GM10248 (cell line): Measurements from ENCODE around the gene PLEKHO2.

Experiments
- CTCF ChIA-PET: fragments of 300-600 bp; sonication (Branson Sonifier 250); formaldehyde crosslinking; extraction: SDS; loops from one replicate; lab custom pipeline; 2021; ENCODE audit warnings: antibody characterized with exemption; lab: Yijun Ruan, JAX
- POLR2A ChIA-PET: fragments of 350-650 bp; sonication (Branson Sonifier 250); formaldehyde crosslinking; extraction: SDS; loops from one replicate; lab custom pipeline; 2020; ENCODE audit warnings: antibody characterized with exemption; lab: Yijun Ruan, JAX
- DNase-seq: peaks from one replicate; pipeline ENCODE4 v3.0.0; 2012; ENCODE audit errors: extremely low spot score
- TF ChIP-seq, protein P1 (sequence below): IDR thresholded peaks from 2 replicates; pipeline ENCODE4 v1.5.1; 2012; ENCODE audit warnings: mild to moderate bottlenecking, low read depth; ENCODE audit errors: extremely low read depth, missing control alignments, control extremely low read depth

Gene PLEKHO2

DNA sequence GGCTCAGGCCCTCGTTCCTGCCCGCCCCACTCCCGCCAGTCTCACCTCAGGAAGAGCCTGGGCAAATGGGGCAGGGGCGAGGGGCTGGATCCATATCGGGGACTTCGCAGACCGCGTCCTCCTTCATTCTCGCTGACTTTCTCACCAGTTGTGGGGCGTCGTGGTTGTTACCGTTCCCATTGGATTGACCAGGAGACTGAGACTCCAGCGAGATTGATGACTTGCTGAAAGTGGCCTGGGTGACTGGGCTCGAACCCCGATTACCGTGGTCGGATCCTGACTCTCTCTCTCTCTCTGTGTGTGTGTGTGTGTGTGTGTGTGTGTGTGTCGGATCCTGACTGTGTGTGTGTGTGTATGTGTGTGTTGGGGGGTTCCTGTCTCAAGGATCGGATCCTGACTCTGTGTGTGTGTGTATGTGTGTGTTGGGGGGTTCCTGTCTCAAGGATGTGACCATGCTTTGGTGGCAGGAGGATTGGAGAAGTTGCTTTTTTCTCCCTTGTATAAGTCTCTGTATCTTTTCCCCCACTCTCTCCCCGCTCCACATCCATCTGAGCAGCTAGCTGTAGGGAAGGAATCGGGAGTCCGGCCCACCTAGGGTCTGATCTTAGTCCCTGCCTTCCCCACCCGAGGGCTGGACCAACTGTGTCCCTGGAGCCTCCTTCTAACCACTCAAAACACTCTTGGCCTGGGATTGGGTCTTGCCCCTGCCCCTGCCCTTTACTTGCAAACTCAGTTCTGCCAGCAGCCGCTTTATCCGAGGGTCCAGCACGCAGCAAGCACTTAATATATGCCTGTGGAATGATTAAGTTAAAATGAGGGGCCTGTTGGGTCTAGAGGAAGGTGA, 603 bp downstream of the PLEKHO2 start:
- TF ChIP-seq, protein P1, sequence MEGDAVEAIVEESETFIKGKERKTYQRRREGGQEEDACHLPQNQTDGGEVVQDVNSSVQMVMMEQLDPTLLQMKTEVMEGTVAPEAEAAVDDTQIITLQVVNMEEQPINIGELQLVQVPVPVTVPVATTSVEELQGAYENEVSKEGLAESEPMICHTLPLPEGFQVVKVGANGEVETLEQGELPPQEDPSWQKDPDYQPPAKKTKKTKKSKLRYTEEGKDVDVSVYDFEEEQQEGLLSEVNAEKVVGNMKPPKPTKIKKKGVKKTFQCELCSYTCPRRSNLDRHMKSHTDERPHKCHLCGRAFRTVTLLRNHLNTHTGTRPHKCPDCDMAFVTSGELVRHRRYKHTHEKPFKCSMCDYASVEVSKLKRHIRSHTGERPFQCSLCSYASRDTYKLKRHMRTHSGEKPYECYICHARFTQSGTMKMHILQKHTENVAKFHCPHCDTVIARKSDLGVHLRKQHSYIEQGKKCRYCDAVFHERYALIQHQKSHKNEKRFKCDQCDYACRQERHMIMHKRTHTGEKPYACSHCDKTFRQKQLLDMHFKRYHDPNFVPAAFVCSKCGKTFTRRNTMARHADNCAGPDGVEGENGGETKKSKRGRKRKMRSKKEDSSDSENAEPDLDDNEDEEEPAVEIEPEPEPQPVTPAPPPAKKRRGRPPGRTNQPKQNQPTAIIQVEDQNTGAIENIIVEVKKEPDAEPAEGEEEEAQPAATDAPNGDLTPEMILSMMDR = no peak
- DNase-seq = no peak
- ChIA-PET CTCF (interaction anchor here (0.7 kb wide), 1 partner anchor 22 kb away, joined by 3 read pairs; no protein-coding TSS in a partner anchor), POLR2A (no interaction called here)

DNA sequence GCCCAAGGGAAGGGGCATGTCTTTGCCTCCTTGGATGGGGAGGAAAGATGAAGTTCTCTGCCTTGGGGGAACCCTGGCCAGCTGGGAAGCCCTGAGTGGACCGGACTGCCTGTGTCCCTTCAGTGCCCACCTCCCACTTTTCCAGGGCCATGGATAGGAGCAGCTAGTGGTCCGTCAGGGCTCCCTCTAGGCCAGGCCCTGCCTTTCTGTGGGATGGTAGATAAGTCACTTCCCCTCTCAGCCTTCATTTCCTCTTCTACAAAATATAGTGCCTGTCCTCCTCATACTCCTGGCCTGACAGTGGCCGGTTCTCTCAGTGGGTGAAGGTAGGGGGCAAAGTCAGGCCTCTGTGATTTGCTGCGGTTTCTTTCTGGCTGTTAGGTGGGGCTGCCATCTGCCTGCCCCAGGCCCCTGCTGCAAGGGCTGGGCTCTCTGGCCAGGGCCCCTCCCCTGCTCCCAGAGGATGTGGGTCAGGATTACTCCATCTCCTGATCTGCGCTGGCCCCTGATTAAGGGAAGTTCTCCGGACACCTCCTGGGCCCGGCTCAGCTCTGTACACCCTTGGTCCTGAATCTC, 1.4 kb downstream of the PLEKHO2 start:
- POLR2A ChIA-PET = interaction anchor here (0.6 to 3.2 kb wide), 5 partner anchors 19 to 244 kb away, joined by 3 to 24 read pairs (median 6); no protein-coding TSS in a partner anchor
- CTCF ChIA-PET = interaction anchor here (0.7 to 6.0 kb wide), 6 partner anchors 7 to 51 kb away, joined by 3 to 32 read pairs (median 4); no protein-coding TSS in a partner anchor
- TF ChIP-seq, protein P1 = no peak
- no peak for DNase-seq

DNA sequence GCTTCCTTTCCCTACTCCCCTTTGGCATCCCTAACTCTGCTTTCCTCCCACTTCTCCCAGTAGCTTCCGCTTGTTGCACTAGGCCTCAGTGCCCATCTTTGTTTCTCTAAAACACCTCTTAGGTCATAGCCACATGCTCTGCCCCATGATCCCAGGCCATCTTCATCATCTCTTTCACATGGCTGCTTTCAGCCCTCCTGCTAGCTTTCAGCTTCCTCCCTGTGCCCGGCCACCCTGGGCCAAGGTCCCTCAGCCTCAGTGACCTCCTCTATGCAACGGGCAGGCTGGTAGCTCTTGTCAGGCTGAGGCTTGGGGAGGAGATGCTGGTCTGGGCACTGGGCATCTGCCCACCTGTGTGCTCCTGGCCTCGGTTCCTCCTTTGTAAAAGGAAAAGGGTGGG, 2.3 kb downstream of the PLEKHO2 start:
- DNase-seq = no peak
- ChIA-PET CTCF (interaction anchor here (0.9 to 6.0 kb wide), 7 partner anchors 8 to 63 kb away, joined by 3 to 32 read pairs (median 4); no protein-coding TSS in a partner anchor), POLR2A (interaction anchor here (0.7 to 3.2 kb wide), 4 partner anchors 19 to 243 kb away, joined by 3 to 24 read pairs (median 7); no protein-coding TSS in a partner anchor)
- TF ChIP-seq, protein P1 = no peak

DNA sequence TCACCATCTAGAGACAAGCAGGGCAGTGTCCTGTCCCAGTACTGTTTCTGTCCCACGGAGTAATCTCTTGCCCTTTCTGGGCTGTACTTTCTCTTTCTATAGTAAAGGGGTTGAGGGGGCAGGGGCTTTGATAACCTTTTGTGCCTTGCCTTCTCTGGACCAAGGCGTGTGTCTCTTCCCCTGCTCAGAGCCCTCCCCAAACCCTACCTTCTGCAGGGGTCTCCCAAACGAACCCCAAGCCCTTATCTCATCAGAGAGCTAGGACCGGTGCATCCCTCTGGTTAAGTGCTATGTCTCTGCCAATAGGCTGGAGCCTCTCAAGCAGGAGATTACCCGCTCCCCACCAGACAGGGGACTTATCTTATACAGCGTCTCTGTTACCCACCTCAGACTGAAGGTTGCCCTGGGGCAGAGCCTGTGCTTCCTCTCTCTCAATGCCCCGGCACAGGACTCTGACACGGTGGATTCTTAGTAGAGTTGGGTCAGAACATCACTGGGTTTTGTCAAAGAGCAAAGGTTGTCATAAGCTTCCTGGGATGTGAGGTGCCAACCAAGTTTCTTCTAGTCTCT, 2.9 kb downstream of the PLEKHO2 start:
- POLR2A ChIA-PET = interaction anchor here (0.7 to 3.2 kb wide), 4 partner anchors 20 to 49 kb away, joined by 3 to 24 read pairs (median 3); no protein-coding TSS in a partner anchor
- TF ChIP-seq, protein P1 = no peak
- no peak for DNase-seq
- CTCF ChIA-PET = interaction anchor here (0.9 to 6.0 kb wide), 7 partner anchors 9 to 62 kb away, joined by 3 to 32 read pairs (median 6); no protein-coding TSS in a partner anchor

DNA sequence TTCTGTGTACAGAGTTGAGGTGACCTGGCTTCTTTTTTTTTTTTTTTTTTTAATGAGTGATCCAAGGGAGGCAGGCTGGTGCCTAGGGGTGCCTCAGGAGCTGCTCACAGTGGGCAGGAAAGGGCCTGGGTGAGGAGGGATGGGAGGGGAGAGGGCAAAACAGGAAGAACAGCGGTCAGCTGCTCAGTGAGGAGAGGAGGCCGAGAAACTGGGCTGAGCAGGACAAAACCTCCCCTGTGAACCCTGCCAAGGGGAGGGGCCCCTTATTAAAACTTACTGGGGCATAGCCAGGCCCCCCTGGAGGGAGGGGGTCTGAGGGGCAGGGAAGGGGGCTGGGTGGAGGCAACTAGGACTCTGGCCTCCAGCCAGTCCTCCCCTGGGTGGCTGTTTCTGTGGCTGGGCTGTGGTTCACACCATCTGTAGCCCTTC, 3.5 kb downstream of the PLEKHO2 start:
- TF ChIP-seq, protein P1 = no peak
- ChIA-PET CTCF (interaction anchor here (1.5 to 6.0 kb wide), 5 partner anchors 10 to 61 kb away, joined by 5 to 32 read pairs (median 6); no protein-coding TSS in a partner anchor), POLR2A (interaction anchor here (0.6 to 3.2 kb wide), 6 partner anchors 23 to 84 kb away, joined by 3 to 24 read pairs (median 3); no protein-coding TSS in a partner anchor)
- no peak for DNase-seq
